EL (cell line): Measurements from ENCODE around the gene CHRNB4.
"Not testable (repeated sequence)": the region's sequence is repeated elsewhere in the genome, so short reads cannot be mapped to it uniquely, and the experiment has no call there.

ENCODE experiments used
- DNase-seq: peaks from one replicate; pipeline ENCODE4 v3.0.0-alpha.2; 2016

The CHRNB4 gene, protein sequence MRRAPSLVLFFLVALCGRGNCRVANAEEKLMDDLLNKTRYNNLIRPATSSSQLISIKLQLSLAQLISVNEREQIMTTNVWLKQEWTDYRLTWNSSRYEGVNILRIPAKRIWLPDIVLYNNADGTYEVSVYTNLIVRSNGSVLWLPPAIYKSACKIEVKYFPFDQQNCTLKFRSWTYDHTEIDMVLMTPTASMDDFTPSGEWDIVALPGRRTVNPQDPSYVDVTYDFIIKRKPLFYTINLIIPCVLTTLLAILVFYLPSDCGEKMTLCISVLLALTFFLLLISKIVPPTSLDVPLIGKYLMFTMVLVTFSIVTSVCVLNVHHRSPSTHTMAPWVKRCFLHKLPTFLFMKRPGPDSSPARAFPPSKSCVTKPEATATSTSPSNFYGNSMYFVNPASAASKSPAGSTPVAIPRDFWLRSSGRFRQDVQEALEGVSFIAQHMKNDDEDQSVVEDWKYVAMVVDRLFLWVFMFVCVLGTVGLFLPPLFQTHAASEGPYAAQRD

DNA sequence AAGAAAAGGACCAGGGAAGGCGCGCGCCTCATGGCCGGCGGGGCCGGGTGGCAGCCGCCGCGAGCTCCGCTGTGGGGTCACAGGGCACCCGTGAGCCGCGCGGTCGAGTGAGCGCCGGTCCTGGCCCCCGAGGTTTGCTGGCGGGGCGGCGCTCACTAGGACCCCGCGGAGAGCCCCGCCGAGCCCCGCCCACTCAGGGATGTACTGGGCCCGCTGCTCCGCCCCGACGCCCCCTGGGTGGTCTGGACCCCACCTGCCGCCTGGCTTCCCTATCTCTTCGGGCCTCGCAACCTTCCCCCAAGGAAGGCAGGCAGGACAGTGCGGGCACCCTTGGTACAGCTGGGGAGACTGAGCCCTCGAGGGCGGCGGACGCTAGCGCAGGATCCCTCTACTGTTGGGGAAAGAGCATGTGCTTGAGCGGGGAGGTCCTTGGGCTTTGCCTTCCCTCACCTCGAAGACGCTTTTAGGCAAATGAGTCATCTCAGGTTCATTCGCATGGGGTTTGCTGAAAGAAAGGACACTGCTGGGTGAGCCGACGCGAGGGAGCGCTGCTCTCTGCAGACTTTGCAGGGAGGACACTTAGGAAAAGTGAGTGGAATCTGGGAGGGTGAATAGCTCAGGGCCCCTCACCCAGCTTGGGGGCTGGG is at the start of gene CHRNB4:
Gene CHRNB4, minus strand, starts transcription at position 109 of the 647 bp plus-strand sequence. Its CDS starts 77 bp downstream, at position 32.
- no peak for DNase-seq

DNA sequence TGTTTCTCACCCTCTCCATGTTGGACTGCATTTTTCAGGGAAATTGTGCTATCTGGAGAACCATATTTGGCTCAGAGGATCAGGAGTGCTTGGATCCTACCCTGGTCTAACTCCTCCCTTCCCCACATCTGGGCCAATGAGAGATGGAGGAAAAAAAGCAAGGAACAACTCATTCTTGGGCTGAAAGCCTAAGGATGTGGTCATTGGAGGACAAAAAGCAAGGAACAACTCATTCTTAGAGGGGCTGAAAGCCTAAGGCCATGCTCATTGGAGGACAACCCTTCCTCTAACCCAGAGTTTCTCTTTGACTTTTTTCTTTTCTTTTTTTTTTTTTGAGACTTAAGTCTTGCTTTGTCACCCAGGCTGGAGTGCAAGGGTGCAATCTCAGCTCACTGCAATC is 48.6 kb upstream of the CHRNB4 start:
- no peak for DNase-seq

DNA sequence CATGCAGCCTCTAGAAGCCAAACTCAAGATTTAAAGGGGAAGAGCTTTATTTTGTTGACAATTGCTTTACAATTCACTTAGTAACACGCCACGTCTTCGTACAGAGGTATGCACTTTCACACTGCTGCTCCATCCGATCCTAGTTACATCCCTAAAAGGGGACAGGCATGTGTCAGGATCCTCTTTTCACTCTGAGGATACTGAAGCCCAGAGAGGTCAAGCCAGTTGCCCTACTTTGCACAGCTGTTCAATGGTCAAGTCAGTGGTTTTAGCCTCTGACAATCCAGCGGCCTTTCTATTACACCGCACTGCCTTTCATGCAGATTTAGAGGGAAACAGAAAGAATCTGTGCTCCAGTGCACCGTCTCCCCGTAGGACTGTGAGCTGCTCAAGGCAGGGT is 44.9 kb upstream of the CHRNB4 start:
- DNase-seq: no peak

DNA sequence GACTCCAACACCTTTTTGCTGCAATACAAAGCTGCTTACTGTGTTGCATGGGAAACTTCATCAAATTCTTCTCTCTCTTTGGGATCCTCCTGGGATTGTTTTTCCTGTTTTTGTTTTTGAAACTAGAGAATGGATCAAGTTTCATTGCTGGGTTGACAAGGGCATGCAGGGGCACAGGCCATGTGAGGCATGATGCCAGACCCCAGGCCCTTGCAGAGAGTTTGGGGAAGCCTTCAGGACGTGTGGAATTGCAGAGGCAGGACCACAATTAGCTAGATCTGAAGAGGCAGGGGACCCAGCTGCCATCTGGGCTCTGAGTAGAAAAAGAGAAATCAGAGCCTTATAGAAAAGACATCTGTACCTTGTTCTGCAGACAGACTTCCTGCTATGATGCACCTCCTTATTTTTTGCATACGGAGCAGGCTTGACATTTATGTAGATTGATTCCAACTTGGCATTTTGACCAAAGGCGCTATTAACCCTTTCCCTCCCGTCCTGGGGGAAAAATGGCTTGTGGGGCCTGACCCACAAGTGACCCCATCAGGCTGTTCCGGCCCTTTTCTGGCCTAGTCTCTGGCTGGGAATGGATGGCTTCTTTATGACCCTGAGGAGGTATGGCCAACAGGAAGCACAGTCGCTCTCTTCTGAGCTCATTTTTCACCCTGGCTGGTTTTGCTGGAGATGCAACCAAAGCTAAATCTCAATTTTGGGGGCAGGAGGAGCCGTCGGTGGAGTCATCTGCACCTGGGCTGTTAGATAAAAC is 44.3 kb upstream of the CHRNB4 start:
- DNase-seq: no peak

DNA sequence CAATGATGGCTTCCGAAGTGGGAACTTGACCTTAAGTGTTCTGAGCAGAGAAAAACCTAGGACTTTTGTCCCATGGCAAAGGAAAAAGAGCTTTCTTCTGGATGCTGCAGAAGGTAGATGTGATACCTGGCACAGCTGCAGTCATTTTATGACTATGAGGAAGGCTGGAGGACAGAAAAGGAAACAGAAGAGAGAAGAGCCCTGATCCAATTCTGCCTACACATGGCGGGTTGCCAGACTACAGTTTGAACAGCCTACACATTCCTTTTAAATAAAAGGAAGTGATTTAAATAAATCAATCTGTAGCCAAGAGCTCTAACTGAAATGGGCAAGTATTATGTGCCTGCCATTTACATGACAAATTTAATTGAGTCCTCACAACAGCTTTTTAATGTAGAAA is 43.6 kb upstream of the CHRNB4 start:
- DNase-seq: no peak

DNA sequence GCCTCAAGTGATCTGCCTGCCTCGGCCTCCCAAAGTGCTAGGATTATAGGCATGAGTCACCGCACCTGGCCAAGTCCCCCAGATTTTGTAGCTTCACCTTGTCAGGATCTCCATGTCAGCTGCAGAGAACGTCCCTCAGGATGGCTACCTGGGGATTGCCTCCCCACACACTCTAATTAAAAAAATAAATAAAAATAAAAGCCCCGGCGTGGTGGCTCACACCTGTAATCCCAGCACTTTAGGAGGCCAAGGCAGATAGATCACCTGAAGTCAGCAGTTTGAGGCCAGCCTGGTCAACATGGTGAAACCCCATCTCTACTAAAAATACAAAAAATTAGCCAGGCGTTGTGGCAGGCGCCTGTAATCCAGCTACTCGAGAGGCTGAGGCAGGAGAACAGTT is 42.6 kb upstream of the CHRNB4 start:
- DNase-seq: not testable (repeated sequence)

DNA sequence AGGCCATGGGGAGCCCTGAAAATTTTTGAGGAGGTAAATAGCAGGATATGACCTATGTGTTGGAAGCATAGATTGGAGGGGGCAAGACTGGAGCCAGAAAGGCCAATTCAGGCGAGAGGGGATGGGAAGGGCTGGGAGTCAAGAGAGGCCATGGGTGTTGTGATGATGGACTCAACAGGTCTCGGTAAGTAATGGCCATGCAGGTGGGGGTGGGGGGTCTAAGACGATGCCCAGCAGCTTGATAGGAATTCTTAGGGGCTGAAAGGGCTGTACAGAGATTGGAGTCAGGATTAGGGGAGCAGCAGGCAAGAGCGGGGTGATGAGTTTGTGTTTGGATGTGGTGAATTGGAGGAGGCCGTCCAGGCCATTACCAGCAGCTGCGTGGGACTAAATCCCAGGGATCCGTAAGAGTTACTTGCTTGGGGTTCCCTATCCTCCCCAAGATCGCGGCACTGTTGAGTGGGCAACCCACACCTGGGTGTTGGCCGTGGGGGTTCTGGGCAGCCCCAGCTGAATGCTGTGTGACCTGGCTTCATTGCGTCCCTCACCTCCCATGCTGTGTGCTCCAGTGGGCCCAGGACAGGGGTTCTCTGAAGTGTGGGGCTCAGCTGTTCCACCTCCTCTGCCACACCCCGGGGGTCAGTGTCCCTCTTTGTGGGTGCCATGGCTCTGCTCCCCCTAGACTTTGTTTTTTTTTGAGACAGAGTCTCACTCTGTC is 41.8 kb upstream of the CHRNB4 start:
- no peak for DNase-seq

DNA sequence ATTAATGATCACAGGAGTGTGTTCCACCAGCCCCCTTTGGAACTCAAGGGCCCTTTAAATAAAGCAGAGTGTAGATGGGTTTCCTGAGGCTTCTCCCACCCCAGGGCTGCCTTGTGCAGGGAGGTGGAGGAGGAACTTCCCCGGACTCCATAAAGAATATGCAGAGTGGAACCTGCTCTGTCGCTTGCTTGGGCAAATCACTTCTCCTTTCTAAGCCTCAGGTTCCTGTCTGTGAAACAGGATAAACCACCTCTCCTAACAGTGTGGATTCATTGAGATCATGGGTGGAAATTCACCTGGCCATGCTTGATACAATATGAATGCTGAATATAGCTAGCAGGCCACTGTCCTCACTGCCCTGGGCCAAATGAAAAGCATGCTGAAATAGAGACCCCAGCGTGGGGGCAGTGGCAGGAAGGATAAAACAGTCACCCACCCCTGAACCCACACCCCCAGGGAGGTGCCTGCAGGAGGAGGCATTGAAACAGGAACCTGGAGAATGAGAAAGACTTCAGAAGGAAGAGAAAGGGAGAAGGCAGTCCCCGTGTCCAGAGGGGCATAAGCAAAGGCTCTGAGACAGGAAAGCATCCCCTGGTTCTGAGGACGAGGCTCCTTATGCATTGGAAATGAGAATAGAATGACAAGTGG is 41.1 kb upstream of the CHRNB4 start:
- no peak for DNase-seq

DNA sequence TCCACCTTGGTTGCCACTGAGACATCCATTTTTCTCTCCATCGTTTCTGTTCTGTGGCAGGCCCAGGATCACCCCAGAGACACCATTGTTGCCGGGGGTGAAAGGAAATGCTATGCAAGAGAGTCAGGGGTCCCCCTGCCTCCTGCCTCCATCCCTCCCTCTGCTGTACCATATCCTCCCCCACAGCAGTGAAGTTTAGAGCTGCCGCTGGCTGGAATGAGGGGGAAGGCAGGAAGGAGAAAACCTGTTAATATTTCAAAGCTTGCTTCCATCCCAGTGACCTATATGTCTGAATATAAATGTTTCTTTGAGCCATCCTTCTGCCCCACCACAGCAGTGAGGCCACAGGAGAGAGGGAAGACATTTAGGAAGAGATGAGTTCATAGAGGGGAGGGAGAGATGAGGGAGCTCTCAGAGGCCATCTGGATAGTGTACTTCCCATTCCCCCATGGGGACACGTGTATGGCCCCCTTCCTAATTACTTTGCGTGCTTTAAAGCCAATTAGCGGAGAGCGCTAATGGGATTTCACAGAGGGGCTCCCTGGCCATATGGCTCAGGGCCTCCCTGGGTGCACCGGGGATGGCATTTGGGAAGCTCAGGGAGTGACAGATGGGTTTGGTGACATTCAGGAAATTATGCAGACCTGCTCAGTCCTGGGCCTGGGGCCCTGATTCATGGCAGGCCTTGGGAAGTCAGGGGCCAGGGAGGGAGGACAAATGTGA is 40.4 kb upstream of the CHRNB4 start:
- DNase-seq: no peak

DNA sequence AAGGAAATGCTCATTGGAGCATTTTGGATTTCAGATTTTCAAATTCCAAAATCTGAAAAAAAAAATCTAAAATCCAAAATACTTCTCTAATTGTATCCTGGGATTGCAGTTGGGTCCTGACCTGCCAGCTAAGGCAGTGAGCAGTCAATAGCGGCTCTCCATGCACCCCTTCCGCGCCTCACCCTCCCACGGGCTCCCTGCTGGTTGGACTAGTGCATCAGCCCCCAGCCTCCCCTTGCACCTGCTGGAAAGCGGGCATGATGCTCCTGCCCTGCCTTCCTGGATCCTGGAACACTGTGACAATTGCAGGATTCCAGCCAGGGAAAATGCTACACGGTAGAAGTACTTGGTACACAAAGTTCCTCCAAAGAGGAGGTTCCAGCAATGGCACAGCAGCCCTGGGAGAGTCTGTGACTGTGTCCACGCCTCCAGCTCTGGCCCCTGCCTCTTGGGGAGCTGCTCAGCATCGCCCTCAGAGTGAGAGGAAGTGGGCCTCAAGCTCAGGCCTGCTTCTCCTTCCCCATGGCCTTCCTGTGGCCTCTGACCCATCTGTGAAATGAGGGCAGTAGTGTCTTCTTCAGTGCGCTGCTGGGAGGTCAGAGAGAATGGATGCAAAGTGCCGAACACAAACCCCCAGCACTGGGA is 39.5 kb upstream of the CHRNB4 start:
- no peak for DNase-seq

DNA sequence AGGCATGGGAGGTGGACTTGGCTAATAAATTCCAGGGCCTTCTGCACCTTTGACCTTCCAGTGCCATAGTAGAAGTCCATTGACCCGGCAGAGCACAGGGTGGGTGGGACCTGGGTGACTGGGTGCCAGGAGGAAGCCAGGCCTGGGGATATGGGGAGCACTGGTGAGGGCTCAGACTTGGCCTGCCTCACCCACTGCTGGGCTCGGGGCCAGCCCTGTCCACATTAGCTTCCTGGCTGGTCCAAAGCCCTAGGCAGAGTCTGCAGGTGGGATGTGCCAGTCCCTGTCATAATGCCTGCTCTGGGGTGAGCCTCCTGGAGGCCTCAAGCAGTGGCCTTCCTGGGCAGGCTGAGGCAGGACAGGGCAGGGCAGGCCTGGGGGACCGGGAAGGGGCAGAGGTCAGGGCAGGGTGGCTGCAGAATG is 38.1 kb upstream of the CHRNB4 start:
- DNase-seq: no peak

DNA sequence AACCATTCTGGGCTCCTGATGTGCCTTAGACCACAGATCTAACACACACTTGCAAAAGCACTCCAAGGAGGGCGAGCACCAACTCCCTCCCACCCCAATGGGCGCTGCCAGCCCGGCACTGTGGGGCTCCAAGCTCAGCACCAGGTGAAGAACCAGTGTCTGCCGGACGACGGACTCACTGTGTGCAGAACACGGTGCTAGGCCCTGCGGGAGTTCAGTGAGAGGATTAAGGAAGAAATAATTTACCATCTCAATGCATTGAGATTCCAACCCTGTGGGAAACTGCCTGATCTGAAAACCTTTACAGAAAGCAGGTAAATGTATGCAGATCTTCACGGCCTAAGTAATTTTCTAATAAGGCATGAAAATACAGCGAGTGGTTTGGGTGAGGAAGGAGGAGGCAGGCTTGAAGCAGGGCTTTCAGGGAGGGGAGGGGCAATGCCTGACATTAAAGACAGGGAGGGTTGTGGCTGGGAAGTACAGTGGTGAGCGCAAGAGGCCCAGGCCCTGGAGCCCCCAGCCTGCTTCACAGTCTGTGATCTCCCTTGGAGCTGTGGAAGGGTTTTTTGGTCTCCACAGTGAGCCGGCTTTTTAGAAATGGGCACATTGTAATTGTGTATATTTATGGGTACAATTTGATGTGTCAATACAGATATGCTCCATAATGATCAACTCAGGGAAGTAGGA is 35.6 kb upstream of the CHRNB4 start:
- DNase-seq: no peak

DNA sequence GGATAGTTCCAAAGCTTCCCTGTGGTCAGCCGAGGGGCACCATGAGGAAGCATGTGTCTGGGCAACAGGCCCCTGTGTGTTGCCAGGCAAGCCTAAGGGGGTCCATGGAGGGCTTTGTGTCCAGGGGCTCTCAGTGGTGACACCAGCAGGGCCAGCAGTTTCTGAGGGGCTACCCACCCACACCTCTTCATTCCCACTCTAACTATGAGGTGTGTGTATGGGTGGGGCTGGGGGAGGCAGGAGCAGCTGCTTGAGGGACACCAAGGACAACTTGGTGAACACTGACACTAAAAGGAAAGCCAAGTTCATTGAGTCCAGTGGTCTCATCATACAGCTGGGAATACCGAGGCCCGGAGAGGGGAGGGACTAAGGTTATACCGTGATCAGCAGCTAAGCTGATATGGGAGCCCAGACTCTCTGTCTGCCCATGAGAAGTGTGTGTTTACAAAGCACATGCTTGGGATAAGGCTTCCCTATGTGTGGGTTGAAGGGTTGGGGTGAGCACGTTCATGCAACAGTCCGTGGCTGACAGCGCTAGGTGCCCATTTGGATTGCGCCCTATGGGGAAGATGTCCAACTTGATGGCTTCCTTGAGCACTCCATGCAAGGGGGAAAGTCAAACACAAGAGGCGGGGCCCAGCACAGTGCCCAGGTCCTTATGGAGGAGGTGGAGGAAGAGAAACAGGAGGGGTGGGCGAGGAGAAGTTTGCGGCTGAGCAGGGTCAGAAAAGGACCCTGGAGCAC is 34.8 kb upstream of the CHRNB4 start:
- DNase-seq: no peak

DNA sequence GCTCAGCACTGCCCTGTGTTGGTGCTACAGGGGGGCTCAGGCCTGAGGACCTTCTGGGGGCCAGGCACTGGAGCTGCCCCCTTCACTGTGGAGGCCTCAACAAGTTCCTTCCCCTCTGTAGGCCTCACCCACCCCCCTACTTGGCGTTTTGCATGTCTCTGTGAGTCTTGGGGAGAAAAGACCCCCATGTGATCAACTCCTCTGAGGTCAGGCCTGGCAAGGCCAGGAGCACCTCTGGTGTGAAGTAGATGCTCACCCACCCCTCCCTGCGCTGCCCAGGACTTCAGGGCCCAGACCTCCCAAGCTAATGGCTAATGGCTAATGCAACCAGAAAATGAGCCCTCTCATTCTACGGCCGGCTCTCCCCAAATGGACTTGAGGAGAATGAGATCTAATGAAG is 34.2 kb upstream of the CHRNB4 start:
- DNase-seq: no peak

DNA sequence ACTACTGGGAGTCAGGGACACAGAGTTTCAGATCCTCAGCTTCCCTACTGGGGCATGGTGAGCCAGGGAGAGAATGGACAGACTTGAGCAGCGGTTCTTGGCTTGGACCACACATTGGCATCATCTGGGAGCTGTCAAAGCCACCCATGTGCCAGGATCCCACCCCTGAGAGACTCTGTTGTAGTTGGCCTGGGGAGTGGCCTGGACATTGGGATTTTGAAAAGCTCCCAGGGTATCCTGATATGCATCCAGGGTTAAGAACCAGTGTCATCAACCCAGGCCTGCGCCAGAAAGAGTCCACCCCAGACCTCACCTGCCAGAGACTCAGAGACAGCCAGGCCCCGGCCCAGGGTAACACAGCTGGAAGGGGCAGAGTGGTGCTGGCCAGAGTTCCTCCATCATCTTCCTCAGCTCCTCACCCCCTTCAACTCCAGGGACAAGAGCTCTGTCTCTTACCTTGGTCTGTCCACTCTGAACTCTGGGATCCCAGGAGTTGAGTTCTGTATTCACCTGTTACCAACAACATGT is 33.0 kb upstream of the CHRNB4 start:
- no peak for DNase-seq

DNA sequence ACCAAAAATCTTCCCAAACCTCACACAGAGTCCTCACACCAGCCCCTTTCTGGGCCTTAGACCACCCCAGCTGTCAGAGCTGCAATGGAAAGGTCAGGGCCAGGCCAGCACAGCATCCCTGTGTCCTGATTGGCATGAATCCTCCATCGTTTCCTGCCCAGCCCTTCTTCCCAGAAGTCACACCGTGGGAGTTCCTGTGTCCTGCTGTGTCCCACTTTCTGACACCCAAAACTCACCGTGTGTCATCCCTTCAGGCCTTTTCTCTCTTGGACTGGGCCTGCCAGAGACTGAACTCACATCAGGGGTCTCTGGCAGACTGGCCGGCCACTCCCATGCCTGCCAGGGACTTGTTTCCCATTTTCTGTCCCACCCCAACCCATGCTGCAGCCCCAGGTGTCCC is 32.5 kb upstream of the CHRNB4 start:
- no peak for DNase-seq

DNA sequence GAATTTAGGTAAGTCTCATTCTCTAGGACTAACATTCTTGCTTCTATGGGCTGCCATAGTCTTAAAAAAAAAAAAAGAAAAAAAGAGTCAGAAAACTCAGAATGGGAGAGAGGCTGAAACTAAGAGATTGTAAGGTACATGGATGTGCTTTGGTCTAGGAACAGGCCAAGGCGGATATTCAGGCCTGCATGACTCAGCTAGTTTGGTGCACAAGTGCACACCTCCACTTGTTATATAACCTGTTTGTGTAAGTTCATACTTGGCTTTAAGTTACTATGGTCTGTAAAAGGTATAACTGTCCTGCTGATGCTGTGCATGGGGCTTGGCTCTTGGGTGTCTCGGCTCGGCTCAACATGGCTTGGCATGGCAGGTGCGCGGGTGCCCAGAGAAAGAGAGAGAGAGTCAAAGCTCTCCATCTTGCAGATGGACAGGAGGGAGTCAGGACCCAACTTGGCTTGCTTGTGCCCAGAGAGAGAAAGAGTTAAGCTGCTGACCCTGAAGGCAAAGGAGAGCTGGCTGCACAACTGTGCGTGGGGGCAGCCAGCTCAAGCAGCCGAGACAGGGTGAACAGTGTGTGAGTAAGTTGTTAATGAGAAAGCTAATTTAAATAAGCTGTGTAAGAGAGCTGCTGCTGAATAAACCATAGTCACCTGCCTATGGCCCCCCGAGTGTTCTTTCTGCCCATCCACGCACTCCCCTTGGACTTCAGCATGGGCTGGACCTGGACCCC is 31.4 kb upstream of the CHRNB4 start:
- DNase-seq: no peak

DNA sequence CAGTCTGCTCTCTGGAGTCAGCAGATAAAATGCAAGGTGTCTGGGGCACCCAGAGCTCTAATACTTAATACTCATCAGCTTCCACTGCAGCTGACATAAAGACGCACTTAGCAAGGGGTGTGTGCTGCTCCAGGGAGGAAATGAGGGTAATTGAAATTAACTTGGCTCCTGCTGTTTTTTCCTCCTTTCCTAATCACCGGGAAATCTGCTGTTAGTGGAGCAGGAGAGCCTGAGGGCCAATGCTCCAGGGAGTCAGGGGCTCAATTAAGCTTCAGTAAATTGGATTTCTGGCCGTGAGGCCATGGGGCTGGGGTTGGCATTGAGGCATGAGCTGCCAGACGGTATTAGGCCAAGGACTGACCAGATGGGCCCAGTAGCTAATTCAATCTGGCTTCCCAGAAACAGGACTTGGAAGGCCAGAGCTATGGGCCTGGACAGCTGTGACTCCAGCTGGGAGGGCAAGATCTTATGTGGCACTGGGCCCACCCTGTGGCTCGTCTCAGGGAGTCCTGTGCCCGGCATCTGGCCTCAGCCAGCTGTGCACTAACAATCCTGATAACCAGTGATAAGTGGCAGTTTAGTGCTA is 30.7 kb upstream of the CHRNB4 start:
- no peak for DNase-seq
